Activated CD4-positive, alpha-beta T cell treated with anti-CD3 and anti-CD28 coated beads, Interleukin-2, amount 10 ng/mL, durations not matched to agents 7 days and 5 days (primary cell): Measurements from ENCODE around the gene IGFL2. TPM values are rescaled to one million over a fixed set of nuclear protein-coding genes. Genes with fewer than 3 reads are reported as not detected.
A peak's percentile ranks its signal among the peaks of the same experiment; 100 is the strongest.
"Not testable (repeated sequence)": the region's sequence is repeated elsewhere in the genome, so short reads cannot be mapped to it uniquely, and the experiment has no call there.

Experiments used
- CTCF ChIA-PET: fragments of 350-600 bp; sonication (Branson Sonifier 250); formaldehyde crosslinking; loops from one replicate; lab custom pipeline; 2021; ENCODE audit warnings: antibody characterized with exemption; lab: Charles Lee
- POLR2A ChIA-PET: fragments of 350-600 bp; sonication (Branson Sonifier 250); formaldehyde crosslinking; loops from one replicate; lab custom pipeline; 2021; ENCODE audit warnings: antibody characterized with exemption; lab: Charles Lee
- DNase-seq: peaks from one replicate; pipeline ENCODE4 v3.0.0-alpha.2; 2020
- H3K27ac Mint-ChIP-seq: one replicate; pipeline ENCODE4 v1.8.0; 2021; ENCODE audit warnings: mild to moderate bottlenecking, moderate library complexity, mixed read lengths
- H3K27me3 Mint-ChIP-seq: one replicate; pipeline ENCODE4 v1.8.0; 2021; ENCODE audit warnings: mixed read lengths
- H3K36me3 Mint-ChIP-seq: one replicate; pipeline ENCODE4 v1.8.0; 2021; ENCODE audit warnings: low read depth, mixed read lengths
- H3K4me1 Mint-ChIP-seq: one replicate; pipeline ENCODE4 v1.8.0; 2021; ENCODE audit warnings: mixed read lengths
- H3K4me3 Mint-ChIP-seq: one replicate; pipeline ENCODE4 v1.8.0; 2021; ENCODE audit warnings: mild to moderate bottlenecking, moderate library complexity, mixed read lengths
- H3K9me3 Mint-ChIP-seq: one replicate; pipeline ENCODE4 v1.8.0; 2021; ENCODE audit warnings: mixed read lengths
- total RNA-seq, 2 experiments: library from RNA; stranded (reverse); gene quantifications; one replicate each; pipeline ENCODE4 v1.2.3, GENCODE V29; 2021

IGFL2 gene
- total RNA-seq, 2 experiments from 2014 or later, result not detected

GRCh38 chr19:46197314-46198070 is 49.5 kb downstream of the IGFL2 start:
- Mint-ChIP-seq H3K9me3 (no peaks in the 10 kb centered on the region), H3K27me3 (peaks cover 30% of the 10 kb centered on the region), H3K27ac (no peak overlapping the region), H3K4me3 (no peak overlapping the region), H3K4me1 (no peaks in the 10 kb centered on the region), H3K36me3 (no peaks in the 10 kb centered on the region)
- no peak for DNase-seq
- CTCF ChIA-PET, result no interaction called here
- POLR2A ChIA-PET, result no interaction called here

GRCh38 chr19:46198756-46199155 is 50.7 kb downstream of the IGFL2 start:
- CTCF ChIA-PET, result no interaction called here

GRCh38 chr19:46201454-46202310 is 53.6 kb downstream of the IGFL2 start:
- H3K9me3 Mint-ChIP-seq, result no peaks in the 10 kb centered on the region
- H3K4me1 Mint-ChIP-seq, result no peaks in the 10 kb centered on the region
- no peaks in the 10 kb centered on the region for H3K36me3 Mint-ChIP-seq
- peaks cover 16% of the 10 kb centered on the region for H3K27me3 Mint-ChIP-seq
- no peak overlapping the region for H3K4me3 Mint-ChIP-seq
- CTCF ChIA-PET, result no interaction called here
- DNase-seq, result no peak
- no peak overlapping the region for H3K27ac Mint-ChIP-seq
- POLR2A ChIA-PET, result no interaction called here

More at GRCh38 chr19:46198756-46199155, 50.7 kb downstream of the IGFL2 start:
- no peaks in the 10 kb centered on the region for H3K9me3 Mint-ChIP-seq
- H3K4me3 Mint-ChIP-seq, result no peak overlapping the region
- H3K36me3 Mint-ChIP-seq, result no peaks in the 10 kb centered on the region
- peaks cover 26% of the 10 kb centered on the region for H3K27me3 Mint-ChIP-seq
- POLR2A ChIA-PET, result no interaction called here
- no peak overlapping the region for H3K27ac Mint-ChIP-seq
- H3K4me1 Mint-ChIP-seq, result no peaks in the 10 kb centered on the region
- DNase-seq, result no peak

- Mint-ChIP-seq H3K9me3 (no peaks in the 10 kb centered on the region), H3K27ac (no peak overlapping the region), H3K27me3 (peaks cover 13% of the 10 kb centered on the region), H3K4me1 (no peaks in the 10 kb centered on the region), H3K4me3 (no peak overlapping the region), H3K36me3 (no peaks in the 10 kb centered on the region)
- no peak for DNase-seq
- ChIA-PET POLR2A (no interaction called here), CTCF (no interaction called here)
These were observed 54.4 kb downstream of the IGFL2 start for GRCh38 chr19:46202426-46202825.

- Mint-ChIP-seq H3K27ac (no peak overlapping the region), H3K36me3 (no peaks in the 10 kb centered on the region), H3K27me3 (peaks cover 12% of the 10 kb centered on the region), H3K4me3 (no peak overlapping the region), H3K9me3 (no peaks in the 10 kb centered on the region), H3K4me1 (no peaks in the 10 kb centered on the region)
- no peak for DNase-seq
- ChIA-PET POLR2A (no interaction called here), CTCF (no interaction called here)
These were observed 55.1 kb downstream of the IGFL2 start for GRCh38 chr19:46202872-46203860.

GRCh38 chr19:46204008-46204407 is 56.0 kb downstream of the IGFL2 start:
- peaks cover 14% of the 10 kb centered on the region for H3K27me3 Mint-ChIP-seq
- H3K36me3 Mint-ChIP-seq, result no peaks in the 10 kb centered on the region
- peaks cover 2% of the 10 kb centered on the region for H3K4me1 Mint-ChIP-seq
- ChIA-PET CTCF (no interaction called here), POLR2A (no interaction called here)
- no peaks in the 10 kb centered on the region for H3K9me3 Mint-ChIP-seq
- DNase-seq, result no peak
- no peak overlapping the region for H3K4me3 Mint-ChIP-seq
- H3K27ac Mint-ChIP-seq, result no peak overlapping the region

- Mint-ChIP-seq H3K9me3 (no peaks in the 10 kb centered on the region), H3K4me3 (no peak overlapping the region), H3K4me1 (peaks cover 13% of the 10 kb centered on the region), H3K36me3 (no peaks in the 10 kb centered on the region), H3K27me3 (peaks cover 21% of the 10 kb centered on the region), H3K27ac (no peak overlapping the region)
- no peak for DNase-seq
- CTCF ChIA-PET, result interaction anchor here (1.6 kb wide), 1 partner anchor 13 kb away, joined by 4 read pairs; no protein-coding TSS in a partner anchor
- POLR2A ChIA-PET, result no interaction called here
These were observed 57.3 kb downstream of the IGFL2 start for GRCh38 chr19:46205183-46205984.

- Mint-ChIP-seq H3K9me3 (no peaks in the 10 kb centered on the region), H3K27ac (no peak overlapping the region), H3K4me3 (no peak overlapping the region), H3K27me3 (peaks cover 22% of the 10 kb centered on the region), H3K36me3 (no peaks in the 10 kb centered on the region), H3K4me1 (peaks cover 13% of the 10 kb centered on the region)
- no peak for DNase-seq
- POLR2A ChIA-PET, result no interaction called here
- CTCF ChIA-PET, result interaction anchor here (1.6 kb wide), 1 partner anchor 12 kb away, joined by 4 read pairs; no protein-coding TSS in a partner anchor
These were observed 58.1 kb downstream of the IGFL2 start for GRCh38 chr19:46206176-46206575.

GRCh38 chr19:46206682-46207081 is 58.6 kb downstream of the IGFL2 start:
- H3K4me3 Mint-ChIP-seq, result no peak overlapping the region
- H3K9me3 Mint-ChIP-seq, result no peaks in the 10 kb centered on the region
- no peaks in the 10 kb centered on the region for H3K36me3 Mint-ChIP-seq
- no peak for DNase-seq
- H3K4me1 Mint-ChIP-seq, result peaks cover 13% of the 10 kb centered on the region
- H3K27me3 Mint-ChIP-seq, result peaks cover 18% of the 10 kb centered on the region
- ChIA-PET POLR2A (no interaction called here), CTCF (interaction anchor here (1.6 kb wide), 1 partner anchor 12 kb away, joined by 4 read pairs; no protein-coding TSS in a partner anchor)
- no peak overlapping the region for H3K27ac Mint-ChIP-seq

GRCh38 chr19:46207858-46208257 is 59.8 kb downstream of the IGFL2 start:
- CTCF ChIA-PET, H3K9me3 Mint-ChIP-seq, POLR2A ChIA-PET, DNase-seq, H3K36me3 Mint-ChIP-seq, H3K27ac Mint-ChIP-seq, H3K4me3 Mint-ChIP-seq: not testable (repeated sequence)
- peaks cover 13% of the 10 kb centered on the region for H3K4me1 Mint-ChIP-seq
- H3K27me3 Mint-ChIP-seq, result peaks cover 17% of the 10 kb centered on the region

- Mint-ChIP-seq H3K36me3 (no peaks in the 10 kb centered on the region), H3K27me3 (peaks cover 14% of the 10 kb centered on the region), H3K4me1 (peaks cover 13% of the 10 kb centered on the region), H3K4me3 (no peak overlapping the region), H3K9me3 (no peaks in the 10 kb centered on the region), H3K27ac (peak overlapping the region; percentile 34)
- ChIA-PET POLR2A (no interaction called here), CTCF (no interaction called here)
- peak; percentile 8 for DNase-seq
These were observed 61.0 kb downstream of the IGFL2 start for GRCh38 chr19:46209051-46209450.

- no peak overlapping the region for H3K4me3 Mint-ChIP-seq
- POLR2A ChIA-PET, result no interaction called here
- H3K36me3 Mint-ChIP-seq, result no peaks in the 10 kb centered on the region
- H3K9me3 Mint-ChIP-seq, result no peaks in the 10 kb centered on the region
- no peak for DNase-seq
- H3K27ac Mint-ChIP-seq, result no peak overlapping the region
- CTCF ChIA-PET, result no interaction called here
- peaks cover 14% of the 10 kb centered on the region for H3K27me3 Mint-ChIP-seq
- H3K4me1 Mint-ChIP-seq, result peaks cover 13% of the 10 kb centered on the region
These were observed 61.4 kb downstream of the IGFL2 start for GRCh38 chr19:46209472-46209871.
